Loucy (cell line): ENCODE data around the gene USP22.

Experiments used
- H2AFZ ChIP-seq: fragments of 200-600 bp; sonication (generic); 2 replicates; pipeline ENCODE4 v1.6.0; 2016; ENCODE audit warnings: antibody characterized with exemption, mild to moderate bottlenecking, low read length, moderate library complexity
- H3F3A ChIP-seq: fragments of 200-600 bp; 2 replicates; pipeline ENCODE4 v1.6.0; 2016; ENCODE audit warnings: antibody characterized with exemption, low read depth, mild to moderate bottlenecking
- H3K27me3 ChIP-seq: fragments of 200-600 bp; sonication (generic); 2 replicates; pipeline ENCODE4 v1.6.1; 2014; ENCODE audit warnings: low read length, mild to moderate bottlenecking; ENCODE audit not compliant: insufficient read depth, poor library complexity, severe bottlenecking
- H3K36me3 ChIP-seq: fragments of 200-600 bp; sonication (generic); 2 replicates; pipeline ENCODE4 v1.6.1; 2016; ENCODE audit warnings: low read length; ENCODE audit not compliant: insufficient read depth
- H3K4me1 ChIP-seq: fragments of 200-600 bp; sonication (generic); 2 replicates; pipeline ENCODE4 v1.5.1; 2014; ENCODE audit warnings: low read length, mild to moderate bottlenecking; ENCODE audit not compliant: insufficient read depth, poor library complexity, severe bottlenecking
- H3K4me2 ChIP-seq: fragments of 200-600 bp; sonication (generic); 2 replicates; pipeline ENCODE4 v1.6.0; 2014; ENCODE audit warnings: antibody characterized with exemption, low read length, low read depth, mild to moderate bottlenecking; ENCODE audit not compliant: poor library complexity, severe bottlenecking
- H3K4me3 ChIP-seq: fragments of 200-600 bp; sonication (generic); 2 replicates; pipeline ENCODE4 v1.5.1; 2014; ENCODE audit warnings: low read length, mild to moderate bottlenecking, mixed read lengths; ENCODE audit not compliant: poor library complexity, severe bottlenecking
- H3K79me2 ChIP-seq: fragments of 200-600 bp; sonication (generic); 2 replicates; pipeline ENCODE4 v1.6.1; 2014; ENCODE audit warnings: low read length; ENCODE audit not compliant: insufficient read depth
- H3K9ac ChIP-seq: fragments of 200-600 bp; sonication (generic); 2 replicates; pipeline ENCODE4 v1.6.0; 2014; ENCODE audit warnings: mild to moderate bottlenecking, low read depth, low read length, moderate library complexity; ENCODE audit not compliant: poor library complexity, severe bottlenecking
- H3K9me2 ChIP-seq: fragments of 200-600 bp; sonication (generic); replicated peaks from 2 replicates; pipeline ENCODE4 v1.6.1; 2016; ENCODE audit warnings: low read depth, low read length, mixed read lengths
- H3K9me3 ChIP-seq: fragments of 200-600 bp; sonication (generic); 2 replicates; pipeline ENCODE4 v1.6.1; 2014; ENCODE audit warnings: mild to moderate bottlenecking, antibody characterized with exemption, low read length, low read depth; ENCODE audit not compliant: insufficient read depth
- H4K20me1 ChIP-seq: fragments of 200-600 bp; sonication (generic); 2 replicates; pipeline ENCODE4 v1.6.0; 2014; ENCODE audit warnings: antibody characterized with exemption, low read length, mild to moderate bottlenecking; ENCODE audit not compliant: insufficient read depth, poor library complexity, severe bottlenecking
- EZH2phosphoT487 ChIP-seq: fragments of 200-600 bp; IDR thresholded peaks from 2 replicates; pipeline ENCODE4 v1.6.1; 2018; ENCODE audit warnings: antibody characterized with exemption, mild to moderate bottlenecking, moderate library complexity, borderline replicate concordance
- TF ChIP-seq, protein P1 (sequence below): fragments of 200-600 bp; sonication (generic); conservative IDR thresholded peaks from 2 replicates; pipeline ENCODE4 v1.5.1; 2014; ENCODE audit warnings: mild to moderate bottlenecking, antibody characterized with exemption, low read length

USP22 gene

DNA sequence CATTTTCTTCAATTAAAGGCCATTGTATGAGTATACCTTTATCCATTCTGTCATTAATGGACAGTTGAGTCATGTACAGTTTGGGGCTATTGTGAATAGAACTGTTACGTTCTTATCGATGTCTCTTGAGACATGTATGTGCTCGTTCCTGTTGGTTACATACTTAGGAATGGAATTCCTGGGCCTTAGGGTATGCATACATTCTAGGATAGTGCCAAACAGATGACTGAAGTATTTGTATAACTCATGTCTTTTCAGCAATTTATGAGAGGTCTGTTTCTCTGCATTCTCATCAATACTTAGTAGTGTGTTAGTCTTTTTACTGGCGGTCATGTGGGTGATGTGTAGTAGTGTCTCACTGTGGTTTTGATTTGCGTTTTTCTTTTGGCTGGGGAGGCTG, 81.2 kb downstream of the USP22 start:
- no peak overlapping the region for H3K4me2 ChIP-seq
- no peaks in the 10 kb centered on the region for H3K36me3 ChIP-seq
- no peaks in the 10 kb centered on the region for H4K20me1 ChIP-seq
- H3K9me3 ChIP-seq, result no peaks in the 10 kb centered on the region
- no peaks in the 10 kb centered on the region for H3K4me1 ChIP-seq
- H3K9me2 ChIP-seq, result no peaks in the 10 kb centered on the region
- H3F3A ChIP-seq, result no peaks in the 10 kb centered on the region
- TF ChIP-seq, protein P1, sequence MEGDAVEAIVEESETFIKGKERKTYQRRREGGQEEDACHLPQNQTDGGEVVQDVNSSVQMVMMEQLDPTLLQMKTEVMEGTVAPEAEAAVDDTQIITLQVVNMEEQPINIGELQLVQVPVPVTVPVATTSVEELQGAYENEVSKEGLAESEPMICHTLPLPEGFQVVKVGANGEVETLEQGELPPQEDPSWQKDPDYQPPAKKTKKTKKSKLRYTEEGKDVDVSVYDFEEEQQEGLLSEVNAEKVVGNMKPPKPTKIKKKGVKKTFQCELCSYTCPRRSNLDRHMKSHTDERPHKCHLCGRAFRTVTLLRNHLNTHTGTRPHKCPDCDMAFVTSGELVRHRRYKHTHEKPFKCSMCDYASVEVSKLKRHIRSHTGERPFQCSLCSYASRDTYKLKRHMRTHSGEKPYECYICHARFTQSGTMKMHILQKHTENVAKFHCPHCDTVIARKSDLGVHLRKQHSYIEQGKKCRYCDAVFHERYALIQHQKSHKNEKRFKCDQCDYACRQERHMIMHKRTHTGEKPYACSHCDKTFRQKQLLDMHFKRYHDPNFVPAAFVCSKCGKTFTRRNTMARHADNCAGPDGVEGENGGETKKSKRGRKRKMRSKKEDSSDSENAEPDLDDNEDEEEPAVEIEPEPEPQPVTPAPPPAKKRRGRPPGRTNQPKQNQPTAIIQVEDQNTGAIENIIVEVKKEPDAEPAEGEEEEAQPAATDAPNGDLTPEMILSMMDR, result no peak
- no peak for TF ChIP-seq EZH2phosphoT487
- H3K27me3 ChIP-seq, result no peaks in the 10 kb centered on the region
- H3K79me2 ChIP-seq, result no peaks in the 10 kb centered on the region
- no peak overlapping the region for H2AFZ ChIP-seq
- H3K9ac ChIP-seq, result no peak overlapping the region
- no peak overlapping the region for H3K4me3 ChIP-seq

DNA sequence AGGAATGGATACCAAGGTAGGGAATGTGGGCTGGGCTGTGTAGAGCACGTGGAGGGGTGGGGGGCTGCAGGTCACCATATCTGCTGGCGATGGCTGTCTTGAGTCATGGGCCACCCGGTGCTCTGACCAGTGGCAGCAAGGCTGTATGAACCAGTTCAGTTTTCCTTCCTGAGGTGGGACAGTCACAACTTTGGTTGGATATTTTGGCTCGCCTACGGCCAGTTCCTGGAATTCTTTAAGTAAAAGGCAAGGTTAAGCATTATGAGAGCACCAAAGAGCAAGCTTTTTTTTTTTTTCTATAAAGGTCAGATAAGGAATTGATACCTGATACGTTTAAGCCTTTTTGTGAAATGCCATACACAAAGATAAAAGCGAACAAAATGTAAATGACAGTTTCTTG, 81.9 kb downstream of the USP22 start:
- H3K4me3 ChIP-seq, result no peak overlapping the region
- H4K20me1 ChIP-seq, result no peaks in the 10 kb centered on the region
- H3K4me1 ChIP-seq, result no peaks in the 10 kb centered on the region
- TF ChIP-seq, protein P1, result no peak
- no peak for TF ChIP-seq EZH2phosphoT487
- no peak overlapping the region for H3K9ac ChIP-seq
- no peaks in the 10 kb centered on the region for H3K36me3 ChIP-seq
- H2AFZ ChIP-seq, result no peak overlapping the region
- H3K4me2 ChIP-seq, result no peak overlapping the region
- no peaks in the 10 kb centered on the region for H3K27me3 ChIP-seq
- H3F3A ChIP-seq, result no peaks in the 10 kb centered on the region
- no peaks in the 10 kb centered on the region for H3K9me3 ChIP-seq
- H3K9me2 ChIP-seq, result no peaks in the 10 kb centered on the region
- H3K79me2 ChIP-seq, result no peaks in the 10 kb centered on the region

DNA sequence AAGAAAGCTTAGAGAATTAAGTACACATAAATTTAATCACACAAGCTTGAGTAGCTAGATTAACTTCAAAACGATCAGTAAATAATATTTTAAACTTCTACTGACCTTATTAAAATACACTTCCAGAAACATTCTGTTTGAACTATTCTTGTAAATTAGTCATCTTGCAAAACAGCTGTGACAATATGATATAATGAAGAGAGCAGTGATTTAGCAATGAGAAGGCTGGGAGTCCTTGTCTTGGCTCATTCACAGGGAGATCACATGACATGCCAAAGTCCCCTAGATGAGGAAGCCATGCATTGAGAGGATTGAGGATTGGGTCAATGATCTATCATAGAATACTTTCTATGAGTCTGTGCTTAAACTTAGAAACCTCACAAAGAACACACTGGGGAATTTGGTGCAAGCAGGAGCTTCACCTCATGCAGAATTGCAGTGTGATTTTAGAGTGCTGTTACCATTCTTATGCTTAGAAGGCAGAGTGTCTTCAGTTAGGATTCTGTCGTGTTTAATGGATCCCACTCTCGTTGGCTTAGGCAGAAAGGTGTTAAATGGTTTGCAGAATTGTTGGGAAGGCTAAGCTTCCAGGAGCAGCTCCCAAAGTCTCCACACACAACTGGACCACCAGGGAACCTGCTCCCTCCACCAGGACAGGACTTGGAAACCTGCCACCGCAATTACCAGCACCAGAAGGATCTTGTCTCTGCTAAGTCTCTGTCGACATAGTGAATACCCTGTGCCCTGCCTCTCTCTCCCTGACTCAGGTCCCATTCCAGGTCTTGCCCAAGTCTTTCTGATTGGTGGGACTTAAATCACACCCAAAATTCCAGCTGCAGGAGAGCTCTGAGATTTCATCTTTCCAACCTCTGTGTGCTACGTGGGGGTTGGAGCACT, 87.1 kb downstream of the USP22 start:
- Histone ChIP-seq H3F3A (no peaks in the 10 kb centered on the region), H3K27me3 (no peaks in the 10 kb centered on the region), H3K36me3 (no peaks in the 10 kb centered on the region), H2AFZ (no peak overlapping the region), H3K9ac (no peak overlapping the region), H3K4me3 (no peak overlapping the region), H3K9me3 (no peaks in the 10 kb centered on the region), H3K79me2 (no peaks in the 10 kb centered on the region), H4K20me1 (no peaks in the 10 kb centered on the region), H3K4me1 (no peaks in the 10 kb centered on the region), H3K9me2 (no peaks in the 10 kb centered on the region), H3K4me2 (no peak overlapping the region)
- TF ChIP-seq, protein P1, result no peak
- TF ChIP-seq EZH2phosphoT487, result no peak
